ENCODE measurements around the gene HS6ST2. TPM values are rescaled to one million over a fixed set of nuclear protein-coding genes. Genes with fewer than 3 reads are reported as not detected.

The HS6ST2 gene
- total and polyA plus RNA-seq, 10 of the 15 experiments (the other 5 are each of a cell fraction or from before 2014, with no cell fraction given) = not detected

- RAD21 ChIA-PET (ENCODE audit: unreplicated experiment) = no interaction called here
These were observed 199.7 kb downstream of the HS6ST2 start for GRCh38 chrX:132758759-132759158.

More at GRCh38 chrX:132758759-132759158, 199.7 kb downstream of the HS6ST2 start:
- 23% methylated on average over 4 of the region's 4 CpGs for WGBS (ENCODE audit: insufficient coverage, insufficient replicate concordance, low lambda C conversion rate, missing lambda C conversion rate)
- H3K27me3 ChIP-seq (replicated peaks in 1 of 2; ENCODE audit: control insufficient read depth in 2 of 2, insufficient read depth in 2 of 2, low read length in 1 of 2) = no peaks in the 10 kb centered on the region; a peak in 1 of 4 replicates
- no peak overlapping the region for H3K4me2 ChIP-seq (ENCODE audit: control insufficient read depth, insufficient read depth)
- intact Hi-C loops (cut with micrococcal nuclease; ENCODE audit: unreplicated experiment) (no loop called here), in situ Hi-C loops (cut with MboI) (no loop called here)
- no peaks in the 10 kb centered on the region for H3K4me1 ChIP-seq (ENCODE audit: control insufficient read depth, insufficient read depth, low read length)
- ChIA-PET CTCF (no interaction called here), POLR2A (interaction anchor here (0.6 kb wide), 1 partner anchor 384 kb away, joined by 6 read pairs; no protein-coding TSS in a partner anchor), SMC1A (ENCODE audit: uncharacterized antibody, unreplicated experiment) (no interaction called here)
- no peak overlapping the region for H3K4me3 ChIP-seq
- FAIRE-seq (no peak), DNase-seq (ENCODE audit: low read depth, low spot score) (no peak), ATAC-seq (no peak)
- no TSS peak for BruUV-seq (replicated peaks)
- H4K20me1 ChIP-seq (ENCODE audit: control insufficient read depth, insufficient read depth) = no peaks in the 10 kb centered on the region
- no peaks in the 10 kb centered on the region for H3K79me2 ChIP-seq (ENCODE audit: control insufficient read depth, insufficient read depth, low read length)
- TF ChIP-seq ZNF592 (IDR thresholded peaks at IDR 0.05) (no peak), LARP7 (IDR thresholded peaks at IDR 0.05) (no peak), ASH2L (IDR thresholded peaks at IDR 0.05; ENCODE audit: borderline replicate concordance, low read depth) (no peak), ZSCAN29 (IDR thresholded peaks at IDR 0.05) (no peak), BACH1 (IDR thresholded peaks at IDR 0.05; ENCODE audit: borderline replicate concordance) (no peak), KAT2A (conservative IDR thresholded peaks at IDR 0.05; ENCODE audit: control insufficient read depth, low read depth, low read length) (no peak), BRCA1 (IDR thresholded peaks at IDR 0.05; ENCODE audit: low read depth, low read length) (no peak), EED (IDR thresholded peaks at IDR 0.05; ENCODE audit: low read depth) (no peak), TAF1 (IDR thresholded peaks at IDR 0.05; ENCODE audit: borderline replicate concordance, low read depth, low read length) (no peak), POLR2AphosphoS2 (IDR thresholded peaks at IDR 0.05; ENCODE audit: low read depth, low read length) (no peak), NR2C1 (IDR thresholded peaks at IDR 0.05) (no peak), RUNX3 (IDR thresholded peaks at IDR 0.05; ENCODE audit: low read length) (no peak), SPI1 (IDR thresholded peaks at IDR 0.05; ENCODE audit: borderline replicate concordance, insufficient read depth, low read depth, low read length) (no peak), EP300 (IDR thresholded peaks at IDR 0.05; ENCODE audit: borderline replicate concordance in 1 of 2, control insufficient read depth in 1 of 2, low read depth in 2 of 2, low read length in 2 of 2) (no peak), RFX5 (IDR thresholded peaks at IDR 0.05; ENCODE audit: low read depth, low read length) (no peak)
- TF ChIP-seq, protein P1, sequence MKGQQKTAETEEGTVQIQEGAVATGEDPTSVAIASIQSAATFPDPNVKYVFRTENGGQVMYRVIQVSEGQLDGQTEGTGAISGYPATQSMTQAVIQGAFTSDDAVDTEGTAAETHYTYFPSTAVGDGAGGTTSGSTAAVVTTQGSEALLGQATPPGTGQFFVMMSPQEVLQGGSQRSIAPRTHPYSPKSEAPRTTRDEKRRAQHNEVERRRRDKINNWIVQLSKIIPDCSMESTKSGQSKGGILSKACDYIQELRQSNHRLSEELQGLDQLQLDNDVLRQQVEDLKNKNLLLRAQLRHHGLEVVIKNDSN (IDR thresholded peaks at IDR 0.05; ENCODE audit: borderline replicate concordance, extremely low read length, insufficient read depth, low read depth, low read length) = no peak
- TF ChIP-seq, protein P2, sequence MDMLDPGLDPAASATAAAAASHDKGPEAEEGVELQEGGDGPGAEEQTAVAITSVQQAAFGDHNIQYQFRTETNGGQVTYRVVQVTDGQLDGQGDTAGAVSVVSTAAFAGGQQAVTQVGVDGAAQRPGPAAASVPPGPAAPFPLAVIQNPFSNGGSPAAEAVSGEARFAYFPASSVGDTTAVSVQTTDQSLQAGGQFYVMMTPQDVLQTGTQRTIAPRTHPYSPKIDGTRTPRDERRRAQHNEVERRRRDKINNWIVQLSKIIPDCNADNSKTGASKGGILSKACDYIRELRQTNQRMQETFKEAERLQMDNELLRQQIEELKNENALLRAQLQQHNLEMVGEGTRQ (IDR thresholded peaks at IDR 0.05; ENCODE audit: borderline replicate concordance, low read depth, low read length) = no peak
- TF ChIP-seq, protein P3, sequence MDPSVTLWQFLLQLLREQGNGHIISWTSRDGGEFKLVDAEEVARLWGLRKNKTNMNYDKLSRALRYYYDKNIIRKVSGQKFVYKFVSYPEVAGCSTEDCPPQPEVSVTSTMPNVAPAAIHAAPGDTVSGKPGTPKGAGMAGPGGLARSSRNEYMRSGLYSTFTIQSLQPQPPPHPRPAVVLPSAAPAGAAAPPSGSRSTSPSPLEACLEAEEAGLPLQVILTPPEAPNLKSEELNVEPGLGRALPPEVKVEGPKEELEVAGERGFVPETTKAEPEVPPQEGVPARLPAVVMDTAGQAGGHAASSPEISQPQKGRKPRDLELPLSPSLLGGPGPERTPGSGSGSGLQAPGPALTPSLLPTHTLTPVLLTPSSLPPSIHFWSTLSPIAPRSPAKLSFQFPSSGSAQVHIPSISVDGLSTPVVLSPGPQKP (IDR thresholded peaks at IDR 0.05; ENCODE audit: low read depth, low read length) = no peak
- H2AFZ ChIP-seq (ENCODE audit: control insufficient read depth, low read depth, low read length) = no peak overlapping the region
- no peaks in the 10 kb centered on the region for H3K9me3 ChIP-seq (replicated peaks; ENCODE audit: control insufficient read depth, insufficient read depth, low read length)
- no peaks in the 10 kb centered on the region for H3K36me3 ChIP-seq (ENCODE audit: control insufficient read depth in 2 of 2, insufficient read depth in 2 of 2, low read length in 1 of 2)
- H3K9ac ChIP-seq (ENCODE audit: control insufficient read depth, insufficient read depth, low read length) = no peak overlapping the region
- no peak overlapping the region for H3K27ac ChIP-seq (ENCODE audit: control insufficient read depth, insufficient read depth)

Measured in GM12878 (cell line).